ENCODE measurements around the gene PHF20.
"Not testable (repeated sequence)": the region's sequence is repeated elsewhere in the genome, so short reads cannot be mapped to it uniquely, and the experiment has no call there.

The PHF20 gene

DNA sequence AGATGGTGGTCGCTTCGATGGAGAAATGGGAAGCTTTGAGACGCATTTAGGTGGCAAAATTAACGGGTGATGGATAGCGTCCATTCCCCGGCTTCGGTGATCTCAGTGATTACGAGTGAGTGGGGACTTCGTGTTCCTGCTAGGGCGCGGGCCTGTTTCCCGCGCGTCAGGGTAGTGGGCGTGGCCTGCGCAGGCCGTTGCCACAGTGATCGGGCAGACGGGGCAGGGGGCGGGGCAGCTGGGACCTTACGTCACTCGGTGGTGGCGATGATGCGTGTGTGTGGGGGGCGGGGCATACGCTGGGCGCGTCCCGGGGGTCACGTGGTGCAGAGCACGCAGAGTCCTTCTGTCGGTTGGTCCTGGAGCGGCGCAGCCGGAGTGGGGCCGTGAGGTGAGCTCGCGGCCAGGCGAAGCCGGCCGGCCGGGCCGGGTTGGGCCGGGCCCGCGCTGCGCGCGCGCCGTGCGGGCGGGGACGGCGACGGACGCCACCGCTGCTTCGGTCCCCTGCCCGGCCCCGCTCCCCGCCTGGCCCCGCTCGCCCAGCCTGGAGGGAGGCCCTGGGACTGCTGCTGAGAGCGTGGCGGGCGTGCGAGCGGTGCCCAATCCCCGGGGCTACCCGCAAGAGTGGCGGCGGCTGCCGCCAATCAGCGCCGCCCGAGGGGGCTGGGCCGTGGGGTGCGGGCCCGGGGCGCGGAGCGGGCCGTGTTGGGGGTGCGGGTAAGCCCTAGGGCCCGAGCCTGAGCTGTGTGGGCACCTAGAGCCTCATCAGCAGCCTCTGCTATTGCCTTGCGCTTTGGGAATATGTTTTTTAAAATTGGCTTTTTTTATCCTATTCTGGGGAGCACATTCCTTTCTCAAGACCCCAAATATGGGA is at the start of gene PHF20:
PHF20 (plus strand) TSS at position 327 of the 874 bp plus-strand sequence. CDS start 29,508 bp downstream, outside the sequence.
- DNase-seq: peak; percentile 100

DNA sequence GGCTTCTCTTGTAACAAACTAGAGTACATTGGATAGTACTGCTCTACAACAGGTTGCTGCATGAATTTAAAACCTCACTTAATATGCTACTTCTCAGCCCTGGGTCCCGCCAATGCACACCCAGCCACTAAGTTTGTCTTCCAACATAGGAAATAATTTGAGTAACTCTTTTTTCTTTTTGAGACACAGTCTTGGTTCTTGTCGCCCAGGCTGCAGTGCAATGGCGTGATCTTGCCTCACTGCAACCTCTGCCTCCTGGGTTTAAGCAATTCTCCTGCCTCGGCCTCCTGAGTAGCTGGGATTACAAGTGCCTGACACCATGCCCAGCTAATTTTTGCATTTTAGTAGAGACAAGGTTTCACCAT is 48.6 kb upstream of the PHF20 start:
- DNase-seq: not testable (repeated sequence)

DNA sequence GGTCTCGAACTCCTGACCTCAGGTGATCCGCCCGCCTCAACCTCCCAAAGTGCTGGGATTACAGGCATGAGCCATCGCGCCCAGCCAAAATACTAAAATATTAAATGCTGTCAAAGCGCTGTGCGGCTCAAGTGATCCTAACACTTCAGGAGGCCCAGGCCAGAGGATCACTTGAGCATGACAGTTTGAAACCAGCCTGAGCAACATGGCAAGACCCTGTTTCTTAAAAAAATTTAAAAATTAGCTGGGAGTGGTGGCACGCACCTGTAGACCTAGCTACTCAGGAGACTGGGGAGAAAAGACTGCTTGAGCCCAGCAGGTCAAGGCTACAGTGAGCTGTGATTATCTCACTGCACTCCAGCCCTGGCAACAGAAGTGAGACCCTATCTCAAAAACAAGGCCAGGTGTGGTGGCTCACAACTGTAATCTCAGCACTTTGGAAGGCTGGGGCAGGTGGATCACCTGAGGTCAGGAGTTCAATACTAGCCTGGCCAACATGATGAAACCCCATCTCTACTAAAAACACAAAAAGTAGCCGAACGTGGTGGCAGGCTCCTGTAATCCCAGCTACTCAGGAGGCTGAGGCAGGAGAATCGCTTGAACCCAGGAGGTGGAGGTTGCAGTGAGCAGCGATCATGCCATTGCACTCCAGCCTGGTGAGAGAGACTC is 48.0 kb upstream of the PHF20 start:
- not testable (repeated sequence) for DNase-seq

DNA sequence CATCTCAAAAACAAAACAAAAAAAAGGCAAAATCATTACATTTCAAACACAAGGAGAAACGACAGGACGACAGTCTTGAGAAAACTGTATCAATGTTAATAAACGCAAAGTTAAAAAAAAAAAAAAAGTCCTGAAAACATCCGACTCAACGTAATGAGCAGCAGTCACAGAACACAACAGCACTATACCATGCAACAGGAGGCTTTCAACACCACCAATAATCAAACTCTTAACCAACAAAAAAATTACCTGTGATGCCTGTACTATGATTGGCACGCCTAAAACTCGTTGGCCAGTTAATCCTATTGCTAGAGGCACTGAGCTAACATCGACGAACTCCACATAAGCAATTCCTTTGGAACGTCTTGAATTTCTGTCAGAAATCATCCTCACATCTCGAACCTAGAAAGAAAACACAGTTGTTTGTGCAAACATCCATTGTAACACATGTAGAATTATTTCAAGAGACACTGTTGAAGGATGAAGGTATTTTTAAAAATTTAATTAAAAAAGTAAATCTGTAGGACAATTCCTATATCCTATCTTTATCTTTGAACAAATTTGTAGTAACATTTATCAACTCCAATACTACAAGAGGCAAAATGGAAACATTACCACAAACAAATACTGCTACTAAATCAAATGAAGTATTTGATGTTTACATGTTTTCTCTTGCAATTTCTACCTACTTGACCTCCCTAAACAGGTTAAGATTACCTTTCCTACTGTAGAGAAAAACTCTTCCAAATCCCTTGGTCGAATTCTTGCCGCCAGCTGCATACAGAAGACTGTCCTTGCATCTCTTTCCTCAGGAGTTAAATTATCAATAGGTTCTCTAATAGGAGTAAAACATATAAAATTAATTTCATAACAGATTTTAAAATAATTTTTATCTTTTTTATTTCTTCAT is 47.2 kb upstream of the PHF20 start:
- DNase-seq: no peak

DNA sequence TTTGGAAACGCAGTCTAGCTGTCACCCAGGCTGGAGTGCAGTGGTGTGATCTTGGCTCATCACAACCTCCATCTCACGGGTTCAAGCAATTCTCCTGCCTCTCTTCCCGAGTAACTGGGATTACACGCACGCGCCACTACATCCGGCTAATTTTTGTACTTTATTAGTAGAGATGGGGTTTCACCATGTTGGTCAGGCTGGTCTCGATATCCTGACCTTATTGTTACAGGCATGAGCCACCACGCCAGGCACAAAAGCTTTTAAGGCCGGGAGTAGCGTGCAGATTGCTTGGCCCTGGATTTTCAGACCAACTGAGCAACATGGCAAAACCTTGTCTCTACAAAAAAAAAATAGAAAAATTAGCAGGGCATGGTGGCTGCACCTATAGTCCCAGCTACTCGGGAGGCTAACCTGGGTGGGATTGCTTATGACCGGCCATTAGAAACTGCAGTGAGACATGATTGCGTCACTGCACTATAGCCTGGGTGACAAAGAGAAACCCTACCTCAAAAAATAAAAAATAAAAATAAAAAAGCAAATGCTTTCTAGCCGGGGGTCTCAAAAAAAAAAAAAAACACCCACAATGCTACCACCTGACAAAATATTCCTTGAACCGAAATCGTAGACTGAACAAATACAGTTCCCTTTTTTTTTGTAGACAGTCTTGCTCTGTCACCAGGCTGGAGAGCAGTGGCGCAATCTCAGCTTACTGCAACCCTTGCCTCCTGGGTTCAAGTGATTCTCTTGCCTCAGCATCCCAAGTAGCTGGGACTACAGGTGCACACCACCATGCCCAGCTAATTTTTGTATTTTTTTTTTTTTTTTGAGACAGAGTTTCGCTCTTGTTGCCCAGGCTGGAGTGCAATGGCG is 44.7 kb upstream of the PHF20 start:
- no peak for DNase-seq

DNA sequence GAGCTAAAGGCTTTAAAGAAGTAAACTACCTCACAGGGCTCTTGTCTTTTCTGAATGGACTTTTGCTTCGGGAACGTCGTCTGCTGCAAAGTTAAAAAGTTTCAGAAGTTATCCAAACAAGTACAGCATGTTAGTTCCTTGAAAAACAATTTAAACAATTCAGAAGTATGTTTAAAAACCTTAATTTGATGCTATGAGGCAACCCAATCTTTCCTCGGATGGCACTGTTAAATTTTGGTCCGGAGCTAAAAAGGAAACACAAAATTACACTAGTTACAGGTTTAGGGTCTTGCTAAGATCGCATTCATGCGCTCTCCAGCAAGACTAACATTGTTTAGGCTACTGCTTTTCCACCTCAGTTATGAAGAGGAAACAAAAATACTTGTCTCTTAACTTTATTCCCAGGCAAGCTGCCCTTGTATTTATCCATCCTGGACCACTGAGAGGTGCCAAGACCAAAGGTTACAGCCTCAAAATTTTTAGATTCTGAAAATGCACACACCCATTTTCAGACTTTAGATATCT is 42.5 kb upstream of the PHF20 start:
- no peak for DNase-seq

DNA sequence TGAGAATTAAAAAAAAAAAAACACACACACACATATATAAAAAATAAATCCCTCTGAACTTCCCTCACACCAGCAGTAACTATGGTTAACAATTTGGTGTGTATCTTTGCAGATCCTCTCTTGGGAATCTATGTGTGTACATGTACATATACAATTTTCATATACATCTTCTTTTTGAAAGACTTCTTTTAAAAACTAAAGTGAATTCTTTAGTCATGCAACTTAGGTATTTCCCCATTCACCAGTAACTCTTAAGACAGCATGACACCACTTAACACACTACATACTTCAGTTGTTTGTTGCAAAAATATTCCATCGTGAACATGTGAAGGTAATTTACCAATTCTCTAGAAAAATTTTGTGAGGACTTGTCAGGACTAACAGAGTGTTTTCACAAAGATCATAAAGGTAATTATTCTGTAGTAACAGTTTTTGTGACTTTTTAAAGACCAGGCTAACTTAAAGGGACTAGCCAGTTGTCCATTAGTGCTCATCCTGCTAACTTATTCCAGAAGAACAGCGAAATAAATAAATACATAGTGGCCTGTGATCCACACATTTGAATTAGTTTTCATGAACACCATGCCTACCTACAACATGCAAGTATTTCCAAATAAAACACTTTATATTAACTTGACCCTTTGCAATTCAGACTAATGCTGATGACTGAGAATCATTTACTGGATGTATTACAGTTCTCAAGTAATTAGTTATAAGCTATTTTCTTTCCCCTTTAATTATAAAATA is 41.8 kb upstream of the PHF20 start:
- DNase-seq: no peak

DNA sequence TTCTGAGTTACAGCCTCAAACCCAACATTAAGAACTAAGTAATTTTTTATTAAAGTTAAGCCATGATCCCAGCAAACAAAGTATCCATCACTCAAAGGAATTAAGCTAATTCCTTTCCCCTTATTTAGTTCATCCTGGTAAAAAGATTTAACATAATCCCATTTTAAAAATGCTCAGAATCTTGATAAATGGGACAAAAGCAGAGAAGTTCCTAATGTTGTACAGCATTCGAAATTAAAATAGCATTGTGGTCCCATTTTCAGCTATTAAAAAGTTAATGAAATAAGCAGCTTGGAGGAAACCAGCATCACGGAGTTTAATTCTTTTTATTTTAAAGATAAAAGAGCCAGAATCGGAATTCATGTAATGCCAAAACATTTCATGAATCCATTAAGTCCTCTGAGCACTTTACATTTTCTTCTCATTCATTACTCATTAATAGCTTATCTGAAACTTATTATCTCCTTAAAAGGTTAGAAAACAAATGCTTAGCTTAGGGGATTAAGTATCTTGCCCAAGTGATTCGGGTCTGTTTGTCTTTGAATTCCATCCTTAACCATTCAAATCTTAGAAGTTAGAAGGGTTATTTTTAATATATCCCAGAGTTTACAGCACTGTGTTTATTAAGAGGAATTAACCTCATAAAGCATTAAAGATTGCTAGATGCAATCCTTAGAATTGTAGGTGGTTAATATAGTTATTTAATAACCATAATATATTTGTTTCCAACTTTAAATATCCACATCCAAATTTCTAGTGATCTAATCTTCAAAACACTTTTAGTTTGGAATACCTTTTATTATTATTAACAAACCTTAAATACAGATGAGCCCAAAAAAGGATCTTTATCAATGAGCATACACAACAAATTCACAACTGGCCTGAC is 41.0 kb upstream of the PHF20 start:
- DNase-seq: no peak

DNA sequence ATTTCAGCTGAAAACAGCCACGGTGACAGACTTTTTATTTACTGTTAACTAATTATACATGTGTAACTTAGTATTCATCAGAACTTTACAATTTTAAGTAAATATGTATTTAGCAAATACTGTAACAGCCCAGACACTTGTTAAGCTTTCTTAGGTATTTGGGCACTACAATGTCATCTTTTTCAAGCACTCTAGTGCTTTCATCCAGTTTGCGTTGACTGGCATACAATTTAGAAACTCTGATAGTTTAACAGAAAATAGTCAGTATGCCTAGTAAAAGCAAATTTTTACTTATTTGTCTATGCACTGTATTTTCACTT is 40.4 kb upstream of the PHF20 start:
- no peak for DNase-seq

DNA sequence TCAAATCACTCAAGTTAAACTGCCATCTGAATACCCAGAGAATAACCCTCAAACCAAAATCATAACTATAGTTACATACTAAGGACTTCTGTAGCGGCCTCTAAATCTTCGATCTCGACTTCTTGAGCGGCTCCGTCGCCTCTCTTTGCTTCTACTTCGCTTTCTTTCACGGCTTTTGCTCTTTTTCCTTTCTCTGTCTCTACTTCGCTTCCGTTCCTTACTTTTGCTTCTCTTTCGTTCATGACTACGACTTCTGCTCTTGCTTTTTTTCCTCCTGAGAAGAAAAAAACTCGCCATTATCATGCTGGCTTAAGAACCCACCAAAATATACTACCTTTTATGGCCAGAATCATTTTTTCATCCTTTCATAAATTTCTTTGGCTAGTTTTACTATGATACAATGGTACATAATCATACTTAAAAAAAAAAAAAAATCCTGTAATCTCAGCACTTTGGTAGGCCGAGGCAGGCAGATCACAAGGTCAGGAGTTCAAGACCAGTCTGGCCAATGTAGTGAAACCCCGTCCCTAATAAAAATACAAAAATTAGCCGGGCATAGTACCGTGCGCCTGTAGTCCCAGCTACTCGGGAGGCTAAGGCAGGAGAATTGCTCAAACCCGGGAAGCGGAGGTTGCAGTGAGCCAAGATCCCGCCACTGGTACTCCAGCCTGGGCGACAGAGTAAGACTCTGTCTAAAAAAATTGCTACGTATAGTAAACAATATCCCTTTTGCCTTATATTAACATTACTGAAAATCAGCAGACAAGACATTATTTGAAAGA is 39.8 kb upstream of the PHF20 start:
- no peak for DNase-seq

DNA sequence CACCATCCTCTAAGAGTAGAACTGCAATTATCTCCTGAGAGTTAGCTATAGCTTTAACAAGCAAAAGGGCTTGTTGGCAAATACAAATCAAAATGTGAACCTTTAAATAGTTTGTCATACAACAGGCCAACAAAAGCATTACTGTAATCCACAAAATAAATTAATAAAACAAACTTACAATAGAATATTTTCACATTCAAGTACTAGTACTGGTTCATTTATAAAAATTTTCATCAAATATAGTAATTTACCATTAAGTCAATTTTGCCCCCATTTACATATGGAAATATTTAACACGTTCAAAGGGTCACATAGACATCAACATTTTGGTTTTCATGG is 39.2 kb upstream of the PHF20 start:
- no peak for DNase-seq

DNA sequence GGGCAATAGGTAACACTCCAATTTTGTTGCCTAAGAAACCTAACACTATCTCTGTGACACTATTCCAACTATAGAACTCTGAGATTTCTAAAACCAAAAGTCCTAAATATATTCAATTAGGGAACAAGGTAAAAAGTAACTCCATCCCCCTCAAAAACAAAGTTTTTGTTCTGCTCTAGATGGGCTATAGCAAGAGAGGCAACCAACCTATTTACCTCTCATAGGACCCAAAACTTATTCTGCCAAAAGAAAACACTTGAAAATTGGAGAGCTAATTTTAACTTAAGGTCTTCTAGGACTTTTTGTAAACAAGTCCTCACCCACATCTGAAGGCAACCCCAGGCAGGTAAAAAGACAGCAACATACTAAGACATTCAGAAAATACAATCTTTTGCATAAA is 37.4 kb upstream of the PHF20 start:
- no peak for DNase-seq

DNA sequence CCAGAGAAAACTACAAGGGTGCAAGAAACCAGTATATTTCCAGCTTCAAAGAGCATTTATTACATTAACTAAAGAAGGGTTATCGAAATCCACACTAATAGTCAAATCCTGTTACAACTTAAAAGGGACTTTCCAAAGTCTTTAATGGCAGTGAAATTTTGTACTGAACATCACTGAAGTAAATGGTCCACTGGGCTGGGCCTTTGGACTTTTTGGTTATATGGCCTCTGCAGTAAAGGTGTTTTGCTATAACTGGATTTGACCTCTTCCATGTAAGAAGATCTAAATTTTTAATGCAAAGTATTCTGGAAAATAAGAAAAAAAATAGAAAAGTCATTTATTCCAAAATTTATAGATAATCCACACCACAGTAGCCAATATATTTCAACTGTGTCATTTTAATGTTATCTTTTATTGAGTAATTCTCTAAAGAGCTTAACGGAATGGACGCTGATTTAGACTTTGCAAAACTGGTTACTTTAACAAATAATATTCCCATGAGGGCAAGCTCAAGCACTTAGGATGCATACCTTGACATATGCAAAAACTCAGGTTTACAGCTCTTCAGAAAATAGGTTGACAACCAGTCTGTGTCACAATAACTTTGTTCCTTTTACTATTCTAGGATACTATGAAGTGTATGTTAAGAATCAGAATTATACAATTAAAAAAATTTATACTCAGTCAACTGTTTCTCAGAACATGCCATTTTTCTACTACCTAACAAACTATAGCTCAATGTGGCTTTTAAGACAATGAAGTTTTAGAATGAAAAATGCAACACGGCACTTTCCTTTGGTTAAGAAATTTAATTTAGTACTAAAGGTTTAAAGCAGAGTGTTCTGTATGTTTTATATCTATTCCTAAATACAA is 36.8 kb upstream of the PHF20 start:
- no peak for DNase-seq

DNA sequence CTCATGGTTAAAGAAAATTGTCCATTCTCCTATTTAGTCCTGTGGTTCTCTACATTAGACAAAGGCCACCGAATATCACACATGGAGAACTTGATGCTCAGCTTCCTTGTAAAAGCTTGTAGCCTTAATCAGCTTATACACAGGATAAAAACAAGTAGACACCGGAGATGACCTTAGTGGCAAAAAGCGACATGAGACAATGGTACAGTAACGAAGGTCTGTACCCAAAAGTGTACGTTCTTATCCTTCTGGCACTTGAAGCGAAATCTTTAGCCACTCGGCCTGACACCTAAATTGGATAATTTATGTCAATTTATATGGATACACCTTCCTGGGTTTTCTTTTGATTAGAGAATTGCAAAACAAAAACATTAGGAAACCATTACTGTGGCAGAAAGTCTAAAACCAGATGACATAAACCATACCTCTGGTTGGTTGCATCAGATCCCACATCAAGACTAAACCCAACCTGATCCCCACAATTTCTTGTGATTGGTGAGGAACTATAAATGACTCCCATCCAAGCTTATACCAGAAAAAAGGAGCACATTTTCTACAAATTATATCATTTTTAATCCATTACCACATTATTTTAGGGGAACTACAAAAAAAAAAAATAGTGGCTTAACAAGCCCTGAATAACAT is 35.9 kb upstream of the PHF20 start:
- no peak for DNase-seq

DNA sequence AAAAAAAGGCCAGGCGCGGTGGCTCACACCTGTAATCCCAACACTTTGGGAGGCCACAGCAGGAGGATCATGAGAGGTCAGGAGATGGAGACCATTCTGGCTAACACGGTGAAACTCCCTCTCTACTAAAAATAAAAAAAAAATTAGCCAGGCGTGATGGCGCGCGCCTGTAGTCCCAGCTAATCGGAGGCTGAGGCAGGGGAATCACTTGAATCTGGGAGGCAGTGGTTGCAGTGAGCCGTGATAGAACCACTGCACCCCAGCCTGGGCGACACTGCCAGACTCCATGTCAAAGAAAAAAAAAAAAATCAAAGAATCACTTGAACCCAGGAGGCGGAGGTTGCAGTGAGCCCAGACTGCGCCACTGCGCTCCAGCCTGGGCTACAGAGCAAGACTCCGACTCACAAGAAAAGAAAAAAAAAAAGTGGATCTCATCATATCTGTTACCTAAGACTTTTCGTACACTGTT is 33.9 kb upstream of the PHF20 start:
- DNase-seq: no peak

DNA sequence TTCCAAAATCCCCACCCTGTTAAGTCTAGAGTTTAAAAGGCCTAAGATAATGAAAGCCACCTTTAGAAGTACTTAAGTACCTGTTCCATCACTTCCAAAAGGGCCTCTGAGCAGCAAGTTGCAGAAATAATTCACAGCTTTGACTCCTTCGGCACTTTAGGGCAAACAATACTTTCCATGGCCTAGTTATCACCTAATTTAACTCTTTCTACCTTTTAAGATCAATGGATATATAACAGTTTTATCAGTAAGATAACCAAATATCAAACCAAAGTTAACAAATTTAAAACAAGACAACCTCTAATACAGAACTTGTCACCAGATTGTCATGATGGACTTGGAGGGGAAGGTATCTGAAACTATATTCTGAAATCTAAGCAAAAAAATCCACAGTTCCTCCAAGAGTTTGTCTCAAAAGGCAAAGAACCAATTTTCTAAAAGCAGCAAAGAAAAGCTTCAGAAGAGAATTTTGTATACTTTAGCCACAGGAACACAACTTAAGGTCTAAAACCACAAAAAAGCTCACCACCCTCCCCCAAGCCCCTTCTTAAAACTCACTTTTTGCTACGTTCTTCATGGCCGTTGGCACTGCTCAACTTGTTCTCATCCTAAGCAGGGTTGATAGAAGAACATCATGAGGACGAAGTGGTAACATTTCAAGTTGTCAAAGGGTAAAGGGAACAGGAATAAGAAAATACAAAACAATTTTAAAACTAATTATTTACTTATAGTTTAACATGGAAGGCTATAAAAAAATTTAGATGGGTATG is 33.2 kb upstream of the PHF20 start:
- DNase-seq: no peak
